OCI-LY7 (cell line): Measurements from ENCODE around the gene PDILT. TPM values are rescaled to one million over a fixed set of nuclear protein-coding genes. Genes with fewer than 3 reads are reported as not detected.

Experiments
- BruUV-seq: library from RNA; stranded (reverse); fragments of 400-500 nt; replicated peaks from 2 replicates; lab custom pipeline; 2021; lab: Mats Ljungman, UMichigan
- CTCF ChIA-PET: fragments of 300-600 bp; sonication (Branson Sonifier 250); formaldehyde crosslinking; loops from one replicate; lab custom pipeline; 2022; ENCODE audit warnings: antibody characterized with exemption; ENCODE audit not compliant: unreplicated experiment; lab: Charles Lee
- POLR2A ChIA-PET: fragments of 300-600 bp; sonication (Branson Sonifier 250); formaldehyde crosslinking; loops from one replicate; lab custom pipeline; 2022; ENCODE audit warnings: antibody characterized with exemption; lab: Charles Lee
- DNase-seq: peaks from one replicate; pipeline ENCODE4 v3.0.0-alpha.2; 2015; ENCODE audit warnings: low spot score
- H2AFZ ChIP-seq: fragments of 200-600 bp; sonication (generic), shearing (Covaris generic); 2 replicates; pipeline ENCODE4 v1.6.1; 2014; ENCODE audit warnings: mild to moderate bottlenecking, antibody characterized with exemption, low read length, moderate library complexity
- H3K27ac ChIP-seq: fragments of 200-600 bp; sonication (generic); 2 replicates; pipeline ENCODE4 v1.5.1; 2014; ENCODE audit warnings: mixed run types, low read depth, mild to moderate bottlenecking, moderate library complexity, low read length, inconsistent platforms; ENCODE audit not compliant: poor library complexity, severe bottlenecking
- H3K36me3 ChIP-seq: fragments of 200-600 bp; sonication (generic); 2 replicates; pipeline ENCODE4 v1.6.1; 2014; ENCODE audit warnings: mild to moderate bottlenecking, antibody characterized with exemption, low read length, moderate library complexity, mixed read lengths; ENCODE audit not compliant: insufficient read depth
- H3K4me1 ChIP-seq: fragments of 200-600 bp; sonication (generic); 2 replicates; pipeline ENCODE4 v1.5.1; 2014; ENCODE audit warnings: mild to moderate bottlenecking, low read length; ENCODE audit not compliant: insufficient read depth, poor library complexity, severe bottlenecking
- H3K4me2 ChIP-seq: fragments of 200-600 bp; sonication (generic); 2 replicates; pipeline ENCODE4 v1.6.1; 2014; ENCODE audit warnings: mild to moderate bottlenecking, low read length
- H3K4me3 ChIP-seq: fragments of 200-600 bp; sonication (generic); 2 replicates; pipeline ENCODE4 v1.5.1; 2014; ENCODE audit warnings: mild to moderate bottlenecking, low read depth, low read length; ENCODE audit not compliant: poor library complexity, severe bottlenecking
- H3K79me2 ChIP-seq: fragments of 200-600 bp; sonication (generic); 2 replicates; pipeline ENCODE4 v1.6.1; 2016; ENCODE audit warnings: low read depth, mild to moderate bottlenecking, low read length, moderate library complexity, mixed read lengths; ENCODE audit not compliant: insufficient read depth
- H3K9me2 ChIP-seq: fragments of 200-600 bp; sonication (generic); 2 replicates; pipeline ENCODE4 v1.6.1; 2016; ENCODE audit warnings: mild to moderate bottlenecking, low read length, mixed read lengths; ENCODE audit not compliant: insufficient read depth
- H3K9me3 ChIP-seq: fragments of 200-600 bp; sonication (generic); 2 replicates; pipeline ENCODE4 v1.6.1; 2014; ENCODE audit warnings: mild to moderate bottlenecking, mixed run types, low read length, mixed read lengths
- H4K20me1 ChIP-seq: fragments of 200-600 bp; sonication (generic); 2 replicates; pipeline ENCODE4 v1.6.1; 2014; ENCODE audit warnings: mild to moderate bottlenecking, antibody characterized with exemption, low read length, moderate library complexity, mixed read lengths; ENCODE audit not compliant: insufficient read depth
- EZH2phosphoT487 ChIP-seq: fragments of 200-600 bp; sonication (generic); IDR thresholded peaks from 2 replicates; pipeline ENCODE4 v1.6.1; 2018; ENCODE audit warnings: low read depth, borderline replicate concordance, mild to moderate bottlenecking, mixed run types, antibody characterized with exemption, low read length, moderate library complexity, mixed read lengths
- intact Hi-C: fragments of 100-400 bp; cut with micrococcal nuclease; formaldehyde crosslinking; loops from one replicate; pipeline ENCODE4 v1.10.0; 2022; ENCODE audit not compliant: unreplicated experiment
- total RNA-seq, 2 experiments: library from RNA; depleted of rRNA in 1 of 2; stranded (reverse); fragments of >200 nt in 1 of 2; shearing (Covaris generic) in 1 of 2; gene quantifications; 2 replicates each; pipeline ENCODE4 v1.2.3, GENCODE V29; 2014 to 2022
- TF ChIP-seq, protein P1 (sequence below): fragments of 200-600 bp; sonication (generic); conservative IDR thresholded peaks from 2 replicates; pipeline ENCODE4 v1.5.1; 2014; ENCODE audit warnings: mild to moderate bottlenecking, antibody characterized with exemption, low read length, moderate library complexity, mixed read lengths

PDILT gene
- total RNA-seq, 2 experiments from 2014 or later, result not detected

DNA sequence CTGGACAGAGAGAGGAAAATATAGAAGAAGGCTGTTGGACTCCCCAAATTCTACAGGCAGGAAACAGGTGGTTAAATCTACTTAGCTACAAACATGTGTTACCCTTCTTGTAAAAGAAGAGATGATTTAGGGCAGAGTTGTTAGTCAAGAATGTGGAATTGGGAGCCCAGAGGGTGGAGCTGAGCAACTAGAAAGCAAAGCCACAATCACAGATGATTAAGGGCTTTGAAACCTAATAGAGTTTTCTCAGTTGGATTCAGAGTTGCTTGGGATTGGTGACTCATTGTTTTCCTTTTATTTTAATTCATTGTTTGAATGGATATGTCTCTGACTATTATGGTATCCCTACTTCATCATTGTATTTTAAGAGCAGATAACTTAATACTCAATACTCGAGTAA, 11.0 kb upstream of the PDILT start:
- Histone ChIP-seq H3K79me2 (no peaks in the 10 kb centered on the region), H3K27ac (no peak overlapping the region), H3K36me3 (no peaks in the 10 kb centered on the region), H3K9me2 (no peaks in the 10 kb centered on the region), H3K4me1 (no peaks in the 10 kb centered on the region), H3K4me3 (no peak overlapping the region), H4K20me1 (no peaks in the 10 kb centered on the region), H3K9me3 (no peaks in the 10 kb centered on the region), H3K4me2 (no peak overlapping the region), H2AFZ (no peak overlapping the region)
- ChIA-PET POLR2A (no interaction called here), CTCF (no interaction called here)
- intact Hi-C loops, result no loop called here
- TF ChIP-seq, protein P1, sequence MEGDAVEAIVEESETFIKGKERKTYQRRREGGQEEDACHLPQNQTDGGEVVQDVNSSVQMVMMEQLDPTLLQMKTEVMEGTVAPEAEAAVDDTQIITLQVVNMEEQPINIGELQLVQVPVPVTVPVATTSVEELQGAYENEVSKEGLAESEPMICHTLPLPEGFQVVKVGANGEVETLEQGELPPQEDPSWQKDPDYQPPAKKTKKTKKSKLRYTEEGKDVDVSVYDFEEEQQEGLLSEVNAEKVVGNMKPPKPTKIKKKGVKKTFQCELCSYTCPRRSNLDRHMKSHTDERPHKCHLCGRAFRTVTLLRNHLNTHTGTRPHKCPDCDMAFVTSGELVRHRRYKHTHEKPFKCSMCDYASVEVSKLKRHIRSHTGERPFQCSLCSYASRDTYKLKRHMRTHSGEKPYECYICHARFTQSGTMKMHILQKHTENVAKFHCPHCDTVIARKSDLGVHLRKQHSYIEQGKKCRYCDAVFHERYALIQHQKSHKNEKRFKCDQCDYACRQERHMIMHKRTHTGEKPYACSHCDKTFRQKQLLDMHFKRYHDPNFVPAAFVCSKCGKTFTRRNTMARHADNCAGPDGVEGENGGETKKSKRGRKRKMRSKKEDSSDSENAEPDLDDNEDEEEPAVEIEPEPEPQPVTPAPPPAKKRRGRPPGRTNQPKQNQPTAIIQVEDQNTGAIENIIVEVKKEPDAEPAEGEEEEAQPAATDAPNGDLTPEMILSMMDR, result no peak
- no peak for TF ChIP-seq EZH2phosphoT487
- DNase-seq, result no peak
- no TSS peak for BruUV-seq

DNA sequence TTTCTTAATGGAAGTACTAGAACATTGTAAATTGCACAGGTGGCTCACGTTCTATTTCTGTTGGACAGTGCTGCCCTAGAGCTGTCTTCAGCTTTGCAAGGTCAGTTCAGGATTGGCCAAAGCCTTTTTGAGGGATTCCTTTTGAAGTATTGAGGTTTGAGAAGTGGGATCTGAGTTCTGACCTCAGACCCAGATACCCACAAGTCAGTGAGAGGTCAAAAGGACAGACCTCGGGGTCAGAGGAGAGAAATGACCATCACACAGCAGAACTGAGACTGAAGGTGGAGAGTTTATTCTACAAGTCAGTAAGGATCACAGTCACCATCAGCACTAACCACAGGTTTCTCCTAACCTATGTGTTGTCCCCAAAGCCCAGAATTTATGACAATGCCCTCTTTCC, 6.5 kb upstream of the PDILT start:
- BruUV-seq, result no TSS peak
- intact Hi-C loops, result no loop called here
- ChIA-PET POLR2A (no interaction called here), CTCF (no interaction called here)
- Histone ChIP-seq H4K20me1 (no peaks in the 10 kb centered on the region), H2AFZ (no peak overlapping the region), H3K4me2 (no peak overlapping the region), H3K27ac (no peak overlapping the region), H3K79me2 (no peaks in the 10 kb centered on the region), H3K4me3 (no peak overlapping the region), H3K36me3 (no peaks in the 10 kb centered on the region), H3K4me1 (no peaks in the 10 kb centered on the region), H3K9me2 (no peaks in the 10 kb centered on the region), H3K9me3 (no peaks in the 10 kb centered on the region)
- TF ChIP-seq EZH2phosphoT487, result no peak
- TF ChIP-seq, protein P1, result no peak
- DNase-seq, result no peak

DNA sequence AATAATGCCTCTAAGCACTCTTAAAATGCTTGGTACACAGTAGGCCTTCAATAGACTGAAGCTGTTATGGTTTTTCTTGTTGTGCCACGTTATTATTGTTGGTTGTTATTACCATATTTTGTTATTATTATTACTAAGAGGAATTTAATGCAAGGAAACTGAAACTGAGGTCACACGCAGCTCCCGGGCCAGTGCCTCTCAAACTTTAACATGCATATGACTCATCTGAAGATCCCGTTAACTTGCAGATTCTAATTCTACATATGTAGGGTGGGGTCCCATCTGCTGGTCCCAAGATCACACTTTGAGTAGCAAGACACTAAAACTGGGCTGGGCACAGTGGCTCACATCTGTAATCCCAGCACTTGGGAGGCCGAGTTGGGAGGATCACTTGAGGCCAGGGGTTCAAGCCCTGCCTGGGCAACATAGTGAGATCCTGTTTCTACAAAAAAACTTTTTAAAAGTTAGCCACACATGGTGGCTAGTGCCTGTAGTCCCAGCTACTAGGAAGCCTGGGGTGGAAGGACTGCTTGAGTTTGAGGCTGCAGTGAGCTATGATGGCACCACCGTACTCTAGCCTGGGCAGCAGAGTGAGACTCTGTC, 5.7 kb upstream of the PDILT start:
- intact Hi-C loops, result no loop called here
- Histone ChIP-seq H3K79me2 (no peaks in the 10 kb centered on the region), H3K9me2 (no peaks in the 10 kb centered on the region), H3K4me1 (no peaks in the 10 kb centered on the region), H3K4me2 (no peak overlapping the region), H2AFZ (peak overlapping the region; percentile 80), H3K36me3 (no peaks in the 10 kb centered on the region), H3K27ac (no peak overlapping the region), H4K20me1 (no peaks in the 10 kb centered on the region), H3K4me3 (no peak overlapping the region), H3K9me3 (no peaks in the 10 kb centered on the region)
- no TSS peak for BruUV-seq
- no peak for DNase-seq
- POLR2A ChIA-PET, result no interaction called here
- TF ChIP-seq, protein P1, result no peak
- TF ChIP-seq EZH2phosphoT487, result no peak
- CTCF ChIA-PET, result no interaction called here
